Activated CD8-positive, alpha-beta memory T cell treated with anti-CD3 and anti-CD28 coated beads for 48 hours (primary cell): Measurements from ENCODE around the gene ATP13A4.

Experiments
- DNase-seq, 3 experiments: peaks; one replicate each; pipeline ENCODE4 v3.0.0-alpha.2; 2020; ENCODE audit warnings: low read depth in 2 of 3, low spot score in 2 of 3

The ATP13A4 gene

GRCh38 chr3:193407688-193408087, 147.0 kb downstream of the ATP13A4 start:
- no peak for DNase-seq

GRCh38 chr3:193407112-193407511, 147.6 kb downstream of the ATP13A4 start:
- no peak for DNase-seq

GRCh38 chr3:193403307-193403706, 151.4 kb downstream of the ATP13A4 start:
- no peak for DNase-seq

GRCh38 chr3:193400304-193400703, 154.4 kb downstream of the ATP13A4 start:
- DNase-seq: no peak

GRCh38 chr3:193396451-193397244, 158.0 kb downstream of the ATP13A4 start:
- no peak for DNase-seq

GRCh38 chr3:193391902-193392301, 162.8 kb downstream of the ATP13A4 start:
- DNase-seq: no peak

- DNase-seq: no peak
Measured at GRCh38 chr3:193389335-193389734, 165.4 kb downstream of the ATP13A4 start.

GRCh38 chr3:193388361-193388760, 166.3 kb downstream of the ATP13A4 start:
- DNase-seq: no peak

GRCh38 chr3:193387596-193387995, 167.1 kb downstream of the ATP13A4 start:
- no peak for DNase-seq

GRCh38 chr3:193378706-193379105, 176.0 kb downstream of the ATP13A4 start, which contains the start of gene ATP13A5:
Gene ATP13A5, minus strand, starts transcription at chr3:193378753. Its CDS starts 28 bp downstream, at chr3:193378725.
- no peak for DNase-seq

- no peak for DNase-seq
Measured at GRCh38 chr3:193377591-193377990, 177.1 kb downstream of the ATP13A4 start.

- no peak for DNase-seq
Measured at GRCh38 chr3:193375614-193376013, 179.1 kb downstream of the ATP13A4 start.

- no peak for DNase-seq
Measured at GRCh38 chr3:193372783-193373182, 181.9 kb downstream of the ATP13A4 start.

GRCh38 chr3:193367868-193368267, 186.8 kb downstream of the ATP13A4 start:
- no peak for DNase-seq

- DNase-seq: no peak
Measured at GRCh38 chr3:193357291-193357690, 197.4 kb downstream of the ATP13A4 start.

GRCh38 chr3:193354423-193354822, 200.3 kb downstream of the ATP13A4 start:
- no peak for DNase-seq
